HG02840 (cell line): ENCODE results near the gene KMT2B.
A peak's percentile ranks its signal among the peaks of the same experiment; 100 is the strongest.

Source experiments
- ATAC-seq: cut with Tn5 transposase; IDR thresholded peaks from one replicate; pipeline ENCODE4 v1.9.1; 2021; ENCODE audit warnings: mild to moderate bottlenecking, moderate library complexity, moderate number of reproducible peaks; ENCODE audit not compliant: unreplicated experiment, low FRiP score

KMT2B gene

GRCh38 chr19:35739275-35740107, 21.7 kb downstream of the KMT2B start:
- ATAC-seq, result no peak

GRCh38 chr19:35740108-35740422, 22.3 kb downstream of the KMT2B start:
- peak; percentile 13 for ATAC-seq

GRCh38 chr19:35740423-35741202, 22.8 kb downstream of the KMT2B start:
- ATAC-seq, result peak; percentile 53

DNA sequence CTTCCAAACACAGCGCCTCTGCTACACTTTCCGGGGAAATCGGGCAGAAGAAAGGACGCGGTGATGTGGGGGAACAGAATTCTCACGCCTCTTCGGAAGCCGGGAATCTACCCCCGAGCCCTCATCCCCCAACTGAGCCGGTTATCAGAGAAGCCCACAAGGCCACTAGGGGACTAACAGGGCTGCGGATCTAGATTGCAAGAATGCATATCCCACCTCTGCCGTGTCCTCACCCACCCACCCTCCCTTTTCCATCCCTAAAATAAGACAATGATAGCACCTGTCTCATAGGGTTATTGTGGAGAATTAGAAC, 23.4 kb downstream of the KMT2B start:
- no peak for ATAC-seq

DNA sequence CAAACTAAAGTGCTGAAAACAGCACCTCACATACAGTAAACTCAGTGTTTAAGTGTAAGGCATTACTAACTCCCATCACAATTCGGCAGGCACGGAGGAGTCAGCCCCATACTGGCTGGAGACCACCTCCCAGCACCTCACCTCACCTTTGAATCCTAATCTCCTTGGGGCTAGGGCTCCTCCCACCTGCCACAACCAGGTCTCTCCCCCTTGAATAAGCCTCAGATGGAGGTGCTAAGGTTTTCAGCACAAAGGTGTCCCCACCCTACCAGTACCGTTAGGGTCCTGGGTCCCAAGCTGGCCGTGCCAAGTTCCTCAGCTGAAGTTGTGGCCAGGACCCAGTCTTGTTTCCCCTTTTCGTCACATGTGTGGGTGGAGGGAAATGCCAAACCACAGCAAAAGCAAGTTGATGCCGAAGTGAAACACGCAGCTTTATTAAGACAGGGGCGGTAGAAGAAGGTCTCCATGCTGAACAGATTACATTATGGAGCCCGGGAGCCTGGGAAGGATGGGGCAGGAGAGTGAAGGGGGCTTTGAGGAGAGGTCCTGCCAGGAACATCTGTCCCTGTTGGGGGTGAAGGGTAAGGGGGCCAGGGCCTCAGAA, 24.4 kb downstream of the KMT2B start, which contains the start of gene IGFLR1:
Gene IGFLR1 (minus strand): TSS at position 332 of the 604 bp plus-strand sequence. CDS start 1,272 bp downstream, outside the sequence.
- no peak for ATAC-seq

- no peak for ATAC-seq
Measured at GRCh38 chr19:35743640-35744429, 26.0 kb downstream of the KMT2B start.

DNA sequence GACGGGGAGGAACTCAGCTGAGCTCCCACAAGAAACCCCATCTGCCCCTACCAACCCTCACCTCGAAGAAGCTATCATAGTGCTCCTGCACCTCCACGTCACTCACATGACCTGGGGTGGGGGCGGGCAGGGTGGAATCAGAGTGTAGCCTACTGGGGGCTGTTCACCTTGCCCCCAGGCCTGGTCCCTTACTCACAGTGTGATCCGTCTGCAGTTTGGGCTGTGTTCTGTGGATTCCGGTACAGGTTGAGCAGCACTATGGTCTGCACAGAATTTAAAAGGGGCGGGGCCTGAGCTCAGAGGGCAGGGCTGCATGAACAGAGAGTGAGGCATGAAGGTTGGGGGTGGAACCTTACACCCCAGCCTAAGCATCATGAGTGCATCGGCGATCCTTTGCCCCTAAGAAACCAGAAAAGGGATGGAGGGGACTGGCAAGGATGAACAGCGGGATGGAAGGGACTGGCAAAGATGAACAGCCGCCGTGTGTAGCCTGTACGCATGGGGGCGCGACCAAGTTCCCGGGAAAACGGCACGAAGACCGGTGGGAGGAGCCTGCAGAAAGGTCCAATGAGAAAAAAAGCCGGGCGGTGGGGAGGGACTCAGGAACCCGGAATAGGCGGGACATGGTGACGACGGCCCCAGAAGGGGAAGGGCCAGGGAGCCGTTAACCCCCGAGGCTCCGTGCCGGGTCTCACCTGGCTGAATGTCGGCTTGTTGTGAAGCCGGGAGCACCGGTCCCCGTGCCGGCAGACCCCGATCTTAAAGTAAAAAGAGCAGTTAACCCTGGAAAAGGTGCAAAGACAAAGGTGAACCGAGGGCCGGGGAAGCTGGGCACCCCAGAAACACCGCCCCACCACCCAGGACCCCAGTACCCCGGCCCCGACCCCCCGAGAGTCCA, 26.9 kb downstream of the KMT2B start:
- peak; percentile 38 for ATAC-seq

GRCh38 chr19:35745328-35746086, 27.7 kb downstream of the KMT2B start, which contains the start of the genes PSENEN and U2AF1L4:
PSENEN (plus strand) TSS chr19:35745651; CDS start chr19:35745931, 280 bp downstream.
U2AF1L4 (minus strand) TSS chr19:35745418; CDS start chr19:35745391, 27 bp downstream.
- peak; percentile 47 for ATAC-seq

DNA sequence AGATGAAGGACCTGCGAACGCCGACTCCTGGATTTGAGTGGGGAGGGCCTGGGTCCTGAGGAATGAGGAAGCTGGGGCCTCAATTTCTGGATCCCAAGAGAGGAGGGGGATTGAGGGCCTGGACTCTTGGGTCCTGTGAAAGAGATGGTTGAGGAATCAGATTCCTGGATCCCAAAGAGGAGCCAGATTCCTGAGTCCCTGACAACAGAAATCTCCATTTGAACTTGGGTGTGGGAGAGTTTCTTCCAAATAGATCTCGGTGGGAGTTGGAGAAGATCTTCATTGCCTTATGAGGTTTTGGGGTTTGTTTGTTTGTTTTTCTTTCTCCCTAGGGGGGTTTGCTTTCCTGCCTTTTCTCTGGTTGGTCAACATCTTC, 28.3 kb downstream of the KMT2B start:
- no peak for ATAC-seq

- ATAC-seq, result no peak
Measured at GRCh38 chr19:35746531-35746930, 28.7 kb downstream of the KMT2B start.

DNA sequence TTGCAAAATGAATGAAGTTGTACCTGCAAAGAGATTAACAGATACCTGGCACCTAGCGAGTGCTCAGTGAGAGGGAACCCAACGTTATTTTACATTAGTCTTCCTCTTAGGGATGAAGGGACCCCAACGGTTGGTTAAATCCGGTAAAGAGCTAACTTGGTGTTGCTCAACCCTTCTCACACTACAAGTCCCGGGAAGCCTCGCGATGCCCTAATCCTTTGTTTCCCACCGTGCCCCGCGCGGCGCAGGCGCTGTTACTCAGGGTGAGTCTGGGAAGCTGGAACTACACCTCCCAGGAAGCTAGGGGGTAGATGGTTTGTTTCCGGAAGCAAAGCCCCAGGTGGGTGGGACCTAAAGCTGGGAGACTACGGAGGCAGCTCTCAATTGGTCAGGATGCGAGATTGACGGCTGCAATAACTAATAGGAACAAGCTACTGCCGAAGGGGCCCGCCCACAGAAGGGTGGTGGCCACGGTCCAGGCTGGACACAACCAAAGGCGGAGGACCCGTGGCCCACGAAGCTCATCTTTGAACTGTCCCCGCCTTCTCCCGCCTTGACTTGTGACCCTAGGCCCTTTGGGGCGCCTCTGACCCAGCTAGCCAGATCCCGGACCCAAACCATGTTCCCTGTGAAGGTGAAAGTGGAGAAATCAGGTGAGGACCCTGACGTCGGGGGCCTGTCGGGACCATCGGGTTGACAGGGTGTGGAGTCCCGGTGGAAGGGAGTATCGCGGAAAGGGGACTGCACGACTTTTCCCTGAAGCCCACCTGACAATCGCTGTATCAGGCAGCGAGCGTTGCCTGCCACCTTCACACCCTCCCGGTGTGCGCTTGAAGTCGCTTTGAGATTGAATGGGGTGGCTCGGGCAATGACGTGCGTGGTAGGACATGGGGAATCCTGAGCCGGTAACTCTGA, 30.6 kb downstream of the KMT2B start, which contains the start of gene LIN37:
Gene LIN37 (plus strand): TSS at position 471 of the 915 bp plus-strand sequence. CDS start 149 bp downstream, at position 620.
- peak; percentile 63 for ATAC-seq

DNA sequence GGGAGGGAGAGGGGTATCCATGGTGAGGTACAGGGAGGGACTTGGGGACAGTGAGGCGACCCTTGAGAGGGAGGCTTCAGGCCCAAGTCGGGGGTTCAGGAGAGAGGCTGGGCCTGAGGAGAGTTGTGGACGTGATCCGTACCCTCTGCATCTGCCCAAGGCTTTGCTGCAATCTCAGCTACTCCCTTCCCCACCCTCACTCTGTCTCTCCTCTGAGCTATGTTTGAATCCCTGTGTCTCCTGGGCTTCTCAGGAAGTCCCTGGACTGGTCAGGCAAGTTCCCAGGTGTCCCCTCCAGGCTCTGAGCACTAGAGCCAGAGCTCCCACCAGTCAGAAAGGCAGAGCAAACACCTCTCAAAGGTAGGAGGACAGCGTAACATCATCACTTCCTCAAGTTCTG, 32.4 kb downstream of the KMT2B start:
- no peak for ATAC-seq

GRCh38 chr19:35751839-35752745, 34.3 kb downstream of the KMT2B start:
- ATAC-seq, result no peak

GRCh38 chr19:35752746-35753350, 35.0 kb downstream of the KMT2B start:
- no peak for ATAC-seq

DNA sequence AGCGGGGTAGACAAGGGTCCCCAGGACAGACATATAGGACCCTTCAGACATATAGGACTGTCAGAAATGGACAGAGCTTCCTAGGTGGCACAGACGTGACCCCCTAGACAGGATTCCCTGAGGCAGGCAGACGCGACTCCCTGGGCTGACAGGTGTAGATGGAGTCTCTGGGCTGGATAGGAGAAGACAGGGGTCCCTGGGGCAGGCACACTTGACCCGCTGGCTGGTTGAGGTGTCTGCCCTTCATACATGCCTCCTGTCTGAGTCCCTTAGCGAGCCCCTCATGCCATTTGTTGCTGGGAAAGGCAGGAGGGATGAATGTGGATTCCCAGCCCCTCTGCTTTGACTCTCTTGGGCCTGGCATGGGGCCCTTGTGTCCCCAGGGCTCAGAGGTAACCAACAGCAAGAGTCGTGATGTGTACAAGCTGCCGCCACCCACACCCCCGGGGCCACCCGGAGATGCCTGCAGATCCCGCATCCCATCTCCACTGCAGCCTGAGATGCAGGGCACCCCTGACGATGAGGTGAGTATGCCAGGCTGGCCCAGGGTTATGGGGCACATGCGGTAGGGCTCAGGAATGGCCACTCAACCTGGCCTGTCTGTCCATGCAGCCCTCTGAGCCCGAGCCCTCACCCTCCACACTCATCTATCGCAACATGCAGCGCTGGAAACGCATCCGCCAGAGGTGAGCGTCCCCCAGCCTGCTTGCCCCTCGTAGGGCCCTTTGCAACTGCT, 36.0 kb downstream of the KMT2B start:
- ATAC-seq, result no peak
